Measurements from ENCODE around the gene GRID1. TPM values are rescaled to one million over a fixed set of nuclear protein-coding genes. Genes with fewer than 3 reads are reported as not detected.
A peak's percentile ranks its signal among the peaks of the same experiment; 100 is the strongest.

Gene GRID1
- total and polyA plus RNA-seq, 11 donors = 0.69 to 3.4 (median 1.6) TPM

GRCh38 chr10:85791818-85792532 is 574.6 kb downstream of the GRID1 start:
- peak in 2 of 4 donors; percentile 13 to 25 for ATAC-seq

GRCh38 chr10:85789982-85790789 is 576.4 kb downstream of the GRID1 start:
- H3K36me3 ChIP-seq = no peaks in the 10 kb centered on the region
- H3K4me3 ChIP-seq = no peak overlapping the region
- no peaks in the 10 kb centered on the region for H3K27me3 ChIP-seq
- intact Hi-C loops (cut with DNase I) = loop anchor here (2.0 to 10.0 kb wide), 9 partner anchors 207 to 587 kb away; partner anchors contain the start of gene GRID1 (in 2 of the 10)
- no peaks in the 10 kb centered on the region for H3K9me3 ChIP-seq
- DNase-seq = no peak
- 69 to 78% (median 74%) methylated on average over 7 of the region's 7 CpGs for WGBS, 4 donors
- H3K4me1 ChIP-seq = peaks cover 0 to 9% (median 2%) of the 10 kb centered on the region in 12 donors
- no peak for ATAC-seq
- no peak overlapping the region for H3K27ac ChIP-seq
- no peak for TF ChIP-seq CTCF (IDR thresholded peaks at IDR 0.05)
- TF ChIP-seq POLR2A (IDR thresholded peaks at IDR 0.05) = no peak

More at GRCh38 chr10:85791818-85792532, 574.6 kb downstream of the GRID1 start:
- DNase-seq = no peak
- WGBS, 4 donors = 68 to 81% (median 72%) methylated on average over 5 of the region's 5 CpGs
- no peak overlapping the region for H3K27ac ChIP-seq
- H3K27me3 ChIP-seq = no peaks in the 10 kb centered on the region
- TF ChIP-seq POLR2A (IDR thresholded peaks at IDR 0.05) (no peak), CTCF (IDR thresholded peaks at IDR 0.05) (peak in 10 of 12 donors; percentile 14 to 57 (median 32))
- H3K4me3 ChIP-seq = no peak overlapping the region
- H3K36me3 ChIP-seq = no peaks in the 10 kb centered on the region
- no peaks in the 10 kb centered on the region for H3K9me3 ChIP-seq
- H3K4me1 ChIP-seq = peaks cover 0 to 9% (median 2%) of the 10 kb centered on the region in 12 donors
- intact Hi-C loops (cut with DNase I) = loop anchor here in 7 of 10 donors (2.0 to 10.0 kb wide), 6 partner anchors 273 to 585 kb away; partner anchors contain the start of gene GRID1 (in 2 of the 7)

- ATAC-seq (no peak), DNase-seq (no peak)
- Histone ChIP-seq H3K9me3 (no peaks in the 10 kb centered on the region), H3K4me3 (no peak overlapping the region), H3K4me1 (peaks cover 0 to 9% (median 2%) of the 10 kb centered on the region in 12 donors), H3K36me3 (no peaks in the 10 kb centered on the region), H3K27me3 (no peaks in the 10 kb centered on the region), H3K27ac (no peak overlapping the region)
- intact Hi-C loops (cut with DNase I) = loop anchor here in 6 of 10 donors (5.0 to 10.0 kb wide), 5 partner anchors 208 to 588 kb away; no protein-coding TSS in a partner anchor
- WGBS, 4 donors = 59 to 72% (median 66%) methylated on average over 3 of the region's 3 CpGs
- TF ChIP-seq POLR2A (IDR thresholded peaks at IDR 0.05) = no peak
- no peak for TF ChIP-seq CTCF (IDR thresholded peaks at IDR 0.05)
Observed at GRCh38 chr10:85789125-85789524, 577.5 kb downstream of the GRID1 start.

GRCh38 chr10:85788570-85788969 is 578.0 kb downstream of the GRID1 start:
- Histone ChIP-seq H3K9me3 (no peaks in the 10 kb centered on the region), H3K27me3 (no peaks in the 10 kb centered on the region), H3K27ac (no peak overlapping the region), H3K36me3 (no peaks in the 10 kb centered on the region), H3K4me3 (no peak overlapping the region), H3K4me1 (peaks cover 0 to 9% (median 2%) of the 10 kb centered on the region in 12 donors)
- no peak for ATAC-seq
- TF ChIP-seq CTCF (IDR thresholded peaks at IDR 0.05) (no peak), POLR2A (IDR thresholded peaks at IDR 0.05) (no peak)
- WGBS, 4 donors = 86 to 93% (median 88%) methylated on average over 4 of the region's 4 CpGs
- no peak for DNase-seq
- intact Hi-C loops (cut with DNase I) = loop anchor here in 6 of 10 donors (5.0 to 10.0 kb wide), 5 partner anchors 209 to 589 kb away; no protein-coding TSS in a partner anchor
